ENCODE measurements around the gene LRRN4. TPM values are rescaled to one million over a fixed set of nuclear protein-coding genes. Genes with fewer than 3 reads are reported as not detected.

The LRRN4 gene
- total and polyA plus RNA-seq, 9 of the 15 experiments (the other 6 are each of a cell fraction or from before 2014, with no cell fraction given), result not detected

- no peak for FAIRE-seq
- H3K9me3 ChIP-seq (replicated peaks; ENCODE audit: control insufficient read depth, insufficient read depth, low read depth, low read length), result no peaks in the 10 kb centered on the region
- WGBS (ENCODE audit: insufficient coverage, low coverage, missing lambda C conversion rate), result 5% methylated on average over 2 of the region's 2 CpGs
- intact Hi-C loops (cut with micrococcal nuclease), result loop anchor here (5.0 to 10.0 kb wide), 2 partner anchors 124 to 292 kb away; partner anchors contain the start of genes MCM8 and TRMT6
- in situ Hi-C loops (cut with MboI), result loop anchor here (5.0 kb wide), 1 partner anchor 547 kb away; no protein-coding TSS in a partner anchor
- CTCF ChIA-PET (ENCODE audit: low intra/inter-chr PET ratio), result no interaction called here
- peaks cover 7 to 20% of the 10 kb centered on the region in 2 experiments; a peak in 4 of 5 replicates for H3K27me3 ChIP-seq (ENCODE audit: control insufficient read depth in 2 of 2, insufficient read depth in 2 of 2, low read length in 2 of 2)
- ATAC-seq, result no peak
- no peak overlapping the region for H2AFZ ChIP-seq (ENCODE audit: low read depth, low read length)
- 0 out of 2 replicates have a peak, but pooled peaks cover 3% of the 10 kb centered on the region for H4K20me1 ChIP-seq (replicated peaks; ENCODE audit: control insufficient read depth, insufficient read depth, low read length)
- H3K27ac ChIP-seq (ENCODE audit: extremely low read depth, low read depth, low read length), result no peak overlapping the region
- no peaks in the 10 kb centered on the region for H3K9me1 ChIP-seq (ENCODE audit: control insufficient read depth, insufficient read depth, low read length)
- no peak overlapping the region for H3K4me3 ChIP-seq
- BruUV-seq (replicated peaks), result no TSS peak
- H3K4me2 ChIP-seq (ENCODE audit: insufficient read depth, low read length), result no peak overlapping the region
- no peak overlapping the region for H3K9ac ChIP-seq (ENCODE audit: insufficient read depth in 1 of 2, low read depth in 2 of 2, low read length in 2 of 2)
- POLR2A ChIA-PET, result no interaction called here
- peaks cover 0 to 9% of the 10 kb centered on the region in 2 experiments; a peak in 2 of 5 replicates for H3K4me1 ChIP-seq (replicated peaks in 1 of 2; ENCODE audit: control insufficient read depth in 2 of 2, insufficient read depth in 2 of 2, low read length in 2 of 2)
- DNase-seq (ENCODE audit: extremely low read depth in 1 of 4, low spot score in 3 of 4), result no peak
- H3K79me2 ChIP-seq (ENCODE audit: control insufficient read depth, insufficient read depth, low read length), result no peaks in the 10 kb centered on the region
- H3K36me3 ChIP-seq (ENCODE audit: control insufficient read depth, insufficient read depth, low read length), result no peaks in the 10 kb centered on the region
- TF ChIP-seq RREB1 (CRISPR knock-in tag; IDR thresholded peaks at IDR 0.05) (no peak), XRCC3 (IDR thresholded peaks at IDR 0.05) (no peak), GABPB2 (CRISPR knock-in tag; conservative IDR thresholded peaks at IDR 0.05) (no peak), ZNF354B (CRISPR knock-in tag; IDR thresholded peaks at IDR 0.05) (no peak), BCLAF1 (IDR thresholded peaks at IDR 0.05; ENCODE audit: borderline replicate concordance in 1 of 2, control insufficient read depth in 1 of 2, low read depth in 2 of 2, low read length in 1 of 2) (no peak), ZNF77 (CRISPR knock-in tag; IDR thresholded peaks at IDR 0.05) (no peak), SREBF2 (CRISPR knock-in tag; IDR thresholded peaks at IDR 0.05) (no peak), SIN3B (IDR thresholded peaks at IDR 0.05; ENCODE audit: low read depth) (no peak), ZNF408 (CRISPR knock-in tag; IDR thresholded peaks at IDR 0.05; ENCODE audit: low read depth) (no peak), PHB (CRISPR knock-in tag; IDR thresholded peaks at IDR 0.05) (no peak), STAT5A (IDR thresholded peaks at IDR 0.05; ENCODE audit: borderline replicate concordance, low read length) (no peak), POLR3A (IDR thresholded peaks at IDR 0.05; ENCODE audit: borderline replicate concordance, extremely low read depth, insufficient read depth, insufficient read length) (no peak), NELFE (IDR thresholded peaks at IDR 0.05; ENCODE audit: insufficient read depth, insufficient read length) (no peak), BRF1 (IDR thresholded peaks at IDR 0.05; ENCODE audit: borderline replicate concordance, extremely low read depth, insufficient read length) (no peak), TEAD1 (CRISPR knock-in tag; IDR thresholded peaks at IDR 0.05) (no peak), SOX6 (IDR thresholded peaks at IDR 0.05) (no peak)
These were observed 25.2 kb upstream of the LRRN4 start for GRCh38 chr20:6079016-6079415.
